GM19372 (cell line): Measurements from ENCODE around the gene NOXA1.
"Not testable (repeated sequence)": the region's sequence is repeated elsewhere in the genome, so short reads cannot be mapped to it uniquely, and the experiment has no call there.

ENCODE experiments used
- ATAC-seq: cut with Tn5 transposase; IDR thresholded peaks from one replicate; pipeline ENCODE4 v1.9.1; 2021; ENCODE audit warnings: mild to moderate bottlenecking, low read depth, moderate library complexity; ENCODE audit not compliant: unreplicated experiment

Gene NOXA1

GRCh38 chr9:137422604-137423513 is at the start of gene NOXA1, which contains the start of gene EXD3:
Gene NOXA1 (plus strand): TSS chr9:137423393. CDS start chr9:137423530, 137 bp downstream.
Gene EXD3 (minus strand): TSS chr9:137423162. CDS start chr9:137395357, 27,805 bp downstream.
- peak; percentile 93 for ATAC-seq

GRCh38 chr9:137373611-137373980 is 49.6 kb upstream of the NOXA1 start:
- ATAC-seq = no peak

GRCh38 chr9:137374131-137374845 is 48.9 kb upstream of the NOXA1 start:
- ATAC-seq = no peak

GRCh38 chr9:137375321-137376058 is 47.7 kb upstream of the NOXA1 start:
- no peak for ATAC-seq

GRCh38 chr9:137376386-137376785 is 46.8 kb upstream of the NOXA1 start:
- no peak for ATAC-seq

GRCh38 chr9:137378688-137379410 is 44.3 kb upstream of the NOXA1 start:
- ATAC-seq = not testable (repeated sequence)

- ATAC-seq = no peak
Measured at GRCh38 chr9:137379761-137380161, 43.4 kb upstream of the NOXA1 start.

- no peak for ATAC-seq
Measured at GRCh38 chr9:137380171-137380570, 43.0 kb upstream of the NOXA1 start.

GRCh38 chr9:137380606-137381005 is 42.6 kb upstream of the NOXA1 start:
- ATAC-seq = no peak

- ATAC-seq = no peak
Measured at GRCh38 chr9:137381501-137382443, 41.4 kb upstream of the NOXA1 start.

GRCh38 chr9:137382444-137383080 is 40.6 kb upstream of the NOXA1 start:
- ATAC-seq = no peak

GRCh38 chr9:137383081-137383783 is 40.0 kb upstream of the NOXA1 start:
- ATAC-seq = no peak

GRCh38 chr9:137383784-137384756 is 39.1 kb upstream of the NOXA1 start:
- ATAC-seq = no peak

GRCh38 chr9:137385061-137385655 is 38.0 kb upstream of the NOXA1 start:
- no peak for ATAC-seq

- ATAC-seq = not testable (repeated sequence)
Measured at GRCh38 chr9:137386507-137387113, 36.6 kb upstream of the NOXA1 start.
